Suprapubic skin (tissue), 4 donors: ENCODE measurements around the gene SCML2. TPM values are rescaled to one million over a fixed set of nuclear protein-coding genes. Genes with fewer than 3 reads are reported as not detected.
"Not testable (repeated sequence)": the region's sequence is repeated elsewhere in the genome, so short reads cannot be mapped to it uniquely, and the experiment has no call there.

Experiments
- DNase-seq, 2 donors: peaks; one replicate each; pipeline ENCODE4 v3.0.0-alpha.2; 2019; ENCODE audit warnings: low spot score in 2 of 2
- H3K27ac ChIP-seq: fragments of 200-600 bp; sonication (generic); one replicate; pipeline ENCODE4 v1.5.1; 2019
- H3K27me3 ChIP-seq: fragments of 200-600 bp; sonication (generic); one replicate; pipeline ENCODE4 v1.5.1; 2019
- H3K36me3 ChIP-seq: fragments of 200-600 bp; sonication (generic); one replicate; pipeline ENCODE4 v1.5.1; 2019
- H3K4me1 ChIP-seq: fragments of 200-600 bp; sonication (generic); one replicate; pipeline ENCODE4 v1.5.1; 2019
- H3K4me3 ChIP-seq: fragments of 200-600 bp; sonication (generic); one replicate; pipeline ENCODE4 v1.5.1; 2019; ENCODE audit warnings: mild to moderate bottlenecking
- H3K9me3 ChIP-seq: fragments of 200-600 bp; sonication (generic); one replicate; pipeline ENCODE4 v1.5.1; 2019
- EP300 ChIP-seq: sonication (generic); formaldehyde crosslinking; IDR thresholded peaks from one replicate; pipeline ENCODE4 v1.6.1; 2017; ENCODE audit warnings: antibody characterized with exemption
- POLR2A ChIP-seq, 2 donors: fragments of 450-650 bp; IDR thresholded peaks; one replicate each; pipeline ENCODE4 v1.6.1; 2017; ENCODE audit warnings: antibody characterized with exemption in 2 of 2, mild to moderate bottlenecking in 2 of 2, moderate library complexity in 2 of 2
- POLR2AphosphoS5 ChIP-seq, 3 donors: sonication (generic); formaldehyde crosslinking; IDR thresholded peaks; one replicate each; pipeline ENCODE4 v1.6.1; 2017; ENCODE audit warnings: antibody characterized with exemption in 3 of 3
- WGBS: methylation state at CpG from one replicate; pipeline ENCODE4 v1.1.5; 2018; 5-methylcytosine and 5-hydroxymethylcytosine counted together
- total RNA-seq, 4 donors: library from RNA; depleted of rRNA; stranded (reverse); fragments of >200 nt; gene quantifications; one replicate each; pipeline ENCODE4 v1.1.0, GENCODE V29; 2016
- TF ChIP-seq, protein P1 (sequence below), 2 donors: fragments of 200-600 bp in 1 of 2; fragments of 450-650 bp in 1 of 2; sonication (generic) in 1 of 2; IDR thresholded peaks; one replicate each; pipeline ENCODE4 v1.5.1; 2016 to 2019; ENCODE audit warnings: antibody characterized with exemption in 2 of 2, mild to moderate bottlenecking in 1 of 2, moderate library complexity in 1 of 2

SCML2 gene
- total RNA-seq, 4 donors from 2014 or later = 1.1 to 3.7 (median 2.2) TPM

DNA sequence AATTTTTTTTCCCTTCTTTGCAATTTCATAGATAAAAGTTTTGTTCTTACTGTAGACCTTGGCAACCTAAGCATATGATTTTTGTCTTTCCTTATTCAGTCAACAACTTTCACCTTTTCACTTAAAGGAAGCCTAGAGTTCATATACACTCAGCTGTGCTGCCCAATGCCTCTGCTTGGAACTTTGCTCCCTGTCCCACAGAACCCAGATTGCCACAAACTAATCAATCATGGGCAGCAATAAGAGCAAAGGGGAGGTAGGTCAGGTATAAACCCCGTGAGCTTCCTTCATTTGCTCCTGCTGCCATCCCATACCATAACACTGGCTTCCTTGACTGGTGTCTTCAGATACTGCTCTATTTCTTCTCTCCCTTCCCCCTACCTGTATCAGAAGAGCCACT is 82.8 kb downstream of the SCML2 start:
- TF ChIP-seq POLR2AphosphoS5 (IDR thresholded peaks at IDR 0.05) (no peak), EP300 (no peak), POLR2A (IDR thresholded peaks at IDR 0.05) (no peak)
- TF ChIP-seq, protein P1, sequence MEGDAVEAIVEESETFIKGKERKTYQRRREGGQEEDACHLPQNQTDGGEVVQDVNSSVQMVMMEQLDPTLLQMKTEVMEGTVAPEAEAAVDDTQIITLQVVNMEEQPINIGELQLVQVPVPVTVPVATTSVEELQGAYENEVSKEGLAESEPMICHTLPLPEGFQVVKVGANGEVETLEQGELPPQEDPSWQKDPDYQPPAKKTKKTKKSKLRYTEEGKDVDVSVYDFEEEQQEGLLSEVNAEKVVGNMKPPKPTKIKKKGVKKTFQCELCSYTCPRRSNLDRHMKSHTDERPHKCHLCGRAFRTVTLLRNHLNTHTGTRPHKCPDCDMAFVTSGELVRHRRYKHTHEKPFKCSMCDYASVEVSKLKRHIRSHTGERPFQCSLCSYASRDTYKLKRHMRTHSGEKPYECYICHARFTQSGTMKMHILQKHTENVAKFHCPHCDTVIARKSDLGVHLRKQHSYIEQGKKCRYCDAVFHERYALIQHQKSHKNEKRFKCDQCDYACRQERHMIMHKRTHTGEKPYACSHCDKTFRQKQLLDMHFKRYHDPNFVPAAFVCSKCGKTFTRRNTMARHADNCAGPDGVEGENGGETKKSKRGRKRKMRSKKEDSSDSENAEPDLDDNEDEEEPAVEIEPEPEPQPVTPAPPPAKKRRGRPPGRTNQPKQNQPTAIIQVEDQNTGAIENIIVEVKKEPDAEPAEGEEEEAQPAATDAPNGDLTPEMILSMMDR (IDR thresholded peaks at IDR 0.05) = no peak
- Histone ChIP-seq H3K27me3 (no peaks in the 10 kb centered on the region), H3K4me3 (no peak overlapping the region), H3K4me1 (no peaks in the 10 kb centered on the region), H3K27ac (no peak overlapping the region), H3K36me3 (no peaks in the 10 kb centered on the region), H3K9me3 (no peaks in the 10 kb centered on the region)
- 68% methylated on average over 1 of the region's 1 CpG for WGBS
- DNase-seq = no peak

- H3K27ac ChIP-seq = no peak overlapping the region
- H3K9me3 ChIP-seq = no peaks in the 10 kb centered on the region
- TF ChIP-seq POLR2AphosphoS5 (IDR thresholded peaks at IDR 0.05) (no peak), EP300 (no peak), POLR2A (IDR thresholded peaks at IDR 0.05) (no peak)
- TF ChIP-seq, protein P1 (IDR thresholded peaks at IDR 0.05) = no peak
- H3K36me3 ChIP-seq = no peaks in the 10 kb centered on the region
- WGBS = 85% methylated on average over 2 of the region's 2 CpGs
- DNase-seq = no peak
- H3K4me3 ChIP-seq = no peak overlapping the region
- H3K4me1 ChIP-seq = no peaks in the 10 kb centered on the region
- H3K27me3 ChIP-seq = no peaks in the 10 kb centered on the region
These were observed 83.2 kb downstream of the SCML2 start for GRCh38 chrX:18271309-18271708.

GRCh38 chrX:18255059-18255458 is 99.4 kb downstream of the SCML2 start:
- no peak for TF ChIP-seq POLR2A (IDR thresholded peaks at IDR 0.05)
- TF ChIP-seq EP300 = no peak
- TF ChIP-seq POLR2AphosphoS5 (IDR thresholded peaks at IDR 0.05) = no peak
- Histone ChIP-seq H3K4me1 (no peaks in the 10 kb centered on the region), H3K36me3 (no peaks in the 10 kb centered on the region), H3K27ac (no peak overlapping the region), H3K27me3 (no peaks in the 10 kb centered on the region), H3K9me3 (no peaks in the 10 kb centered on the region), H3K4me3 (no peak overlapping the region)
- no peak for DNase-seq
- 95% methylated on average over 1 of the region's 1 CpG for WGBS

DNA sequence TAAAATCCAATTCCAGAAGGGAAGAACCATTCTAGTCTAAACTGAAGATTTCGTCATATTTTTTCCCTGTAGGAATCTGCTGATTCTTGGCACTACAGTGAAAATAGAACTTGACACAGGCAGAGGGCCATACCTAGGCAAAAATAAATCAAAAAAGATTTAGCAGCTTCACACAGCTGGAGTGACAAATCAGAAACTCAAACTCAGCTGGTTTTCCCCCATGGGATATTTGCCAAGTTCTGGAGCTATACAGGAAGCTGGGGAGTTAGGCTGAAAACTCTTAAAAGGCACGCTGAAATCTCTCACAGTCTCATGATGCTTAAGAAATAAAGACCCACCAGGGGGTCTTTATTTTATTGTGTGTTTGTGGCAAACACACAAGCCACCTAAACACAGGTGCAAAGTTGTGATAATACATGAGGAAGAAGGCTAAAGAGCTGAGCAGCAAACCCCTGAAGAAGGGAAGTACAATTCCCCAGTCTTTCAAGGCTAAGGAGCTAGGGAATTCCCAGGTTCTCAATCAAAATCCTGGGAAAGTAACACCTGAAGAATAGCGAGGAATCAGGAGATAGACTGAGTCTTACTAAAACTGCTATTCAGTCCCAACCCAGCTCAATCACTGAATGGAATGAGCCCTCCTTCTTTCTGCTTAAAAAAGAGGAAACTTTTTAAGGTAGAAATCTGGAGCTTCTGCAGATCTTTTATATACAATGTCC is 101.7 kb downstream of the SCML2 start:
- H3K36me3 ChIP-seq = no peaks in the 10 kb centered on the region
- TF ChIP-seq, protein P1 (IDR thresholded peaks at IDR 0.05) = no peak
- no peak for TF ChIP-seq POLR2A (IDR thresholded peaks at IDR 0.05)
- no peak for TF ChIP-seq POLR2AphosphoS5 (IDR thresholded peaks at IDR 0.05)
- no peak for TF ChIP-seq EP300
- H3K27me3 ChIP-seq = no peaks in the 10 kb centered on the region
- no peaks in the 10 kb centered on the region for H3K9me3 ChIP-seq
- H3K4me1 ChIP-seq = no peaks in the 10 kb centered on the region
- H3K27ac ChIP-seq = no peak overlapping the region
- 48% methylated on average over 3 of the region's 3 CpGs for WGBS
- no peak overlapping the region for H3K4me3 ChIP-seq
- no peak for DNase-seq

GRCh38 chrX:18229646-18230045 is 124.8 kb downstream of the SCML2 start:
- H3K36me3 ChIP-seq, H3K4me1 ChIP-seq, H3K4me3 ChIP-seq, H3K9me3 ChIP-seq, H3K27me3 ChIP-seq, H3K27ac ChIP-seq, DNase-seq: not testable (repeated sequence)
- WGBS = 76% methylated on average over 18 of the region's 21 CpGs

GRCh38 chrX:18228069-18228468 is 126.4 kb downstream of the SCML2 start:
- TF ChIP-seq, protein P1 (IDR thresholded peaks at IDR 0.05) = no peak
- TF ChIP-seq POLR2AphosphoS5 (IDR thresholded peaks at IDR 0.05) (no peak), POLR2A (IDR thresholded peaks at IDR 0.05) (no peak), EP300 (no peak)
- WGBS = 92% methylated on average over 14 of the region's 14 CpGs
- no peak for DNase-seq
- Histone ChIP-seq H3K9me3 (no peaks in the 10 kb centered on the region), H3K27me3 (no peaks in the 10 kb centered on the region), H3K36me3 (no peaks in the 10 kb centered on the region), H3K4me1 (no peaks in the 10 kb centered on the region), H3K4me3 (no peak overlapping the region), H3K27ac (no peak overlapping the region)
